Endothelial cell of umbilical vein (primary cell): Measurements from ENCODE around the gene CEP63. TPM values are rescaled to one million over a fixed set of nuclear protein-coding genes. Genes with fewer than 3 reads are reported as not detected.

Source experiments
- BruUV-seq: library from RNA; stranded (reverse); fragments of 400-500 nt; replicated peaks from 2 replicates; lab custom pipeline; 2021; lab: Mats Ljungman, UMichigan
- CTCF ChIA-PET: fragments of 300-600, 350-600 bp; sonication (Branson Sonifier 250); formaldehyde crosslinking; loops from one replicate; lab custom pipeline; 2021; ENCODE audit warnings: antibody characterized with exemption, inconsistent platforms; lab: Charles Lee
- POLR2A ChIA-PET: fragments of 300-600, 350-600 bp; sonication (Branson Sonifier 250); formaldehyde crosslinking; loops from one replicate; lab custom pipeline; 2021; ENCODE audit warnings: antibody characterized with exemption, inconsistent platforms; lab: Charles Lee
- DNase-seq: peaks from one replicate; pipeline ENCODE4 v3.0.0-alpha.2; 2011; ENCODE audit warnings: low read depth, low spot score
- FAIRE-seq: peaks from 2 replicates; lab custom pipeline; 2011; peaks lifted over from hg19 to GRCh38; lab: Jason Lieb, UNC
- H2AFZ ChIP-seq: 2 replicates; pipeline ENCODE4 v1.6.0; 2012; ENCODE audit warnings: low read depth, low read length, control low read depth, inconsistent platforms
- H3K27ac ChIP-seq: 2 replicates; pipeline ENCODE4 v1.5.1; 2011; ENCODE audit warnings: low read depth, mild to moderate bottlenecking, control low read depth, low read length, moderate library complexity; ENCODE audit not compliant: insufficient read depth
- H3K27me3 ChIP-seq, 2 experiments: 2 replicates each; pipeline versions ENCODE4 v1.6.0 to v1.6.1; 2011; ENCODE audit warnings: low read length in 2 of 2, mixed read lengths in 1 of 2; ENCODE audit not compliant: control insufficient read depth in 2 of 2, insufficient read depth in 2 of 2
- H3K36me3 ChIP-seq, 2 experiments: 2 replicates in 1 of 2; 3 replicates in 1 of 2; pipeline ENCODE4 v1.5.1; 2011; ENCODE audit warnings: low read length in 2 of 2, mild to moderate bottlenecking in 1 of 2, moderate library complexity in 1 of 2; ENCODE audit not compliant: control insufficient read depth in 2 of 2, insufficient read depth in 2 of 2; ENCODE audit errors: extremely low read depth in 1 of 2
- H3K4me1 ChIP-seq: 3 replicates; pipeline ENCODE4 v1.5.1; 2011; ENCODE audit warnings: mild to moderate bottlenecking, low read length; ENCODE audit not compliant: control insufficient read depth, insufficient read depth; ENCODE audit errors: extremely low read depth
- H3K4me2 ChIP-seq: 2 replicates; pipeline ENCODE4 v1.6.1; 2011; ENCODE audit warnings: low read length, control low read depth, mixed read lengths; ENCODE audit not compliant: insufficient read depth
- H3K4me3 ChIP-seq, 3 experiments: fragments of 200-600 bp in 1 of 3; sonication (generic), shearing (Covaris generic) in 1 of 3; replicated peaks in 1 of 3; 2 replicates each; pipeline ENCODE4 v1.5.1; 2011 to 2016; ENCODE audit warnings: control low read depth in 3 of 3, low read length in 3 of 3, mild to moderate bottlenecking in 2 of 3, inconsistent platforms in 1 of 3, low read depth in 1 of 3, moderate library complexity in 1 of 3; ENCODE audit not compliant: insufficient read depth in 1 of 3
- H3K79me2 ChIP-seq: 2 replicates; pipeline ENCODE4 v1.6.0; 2012; ENCODE audit warnings: low read length, inconsistent platforms; ENCODE audit not compliant: control insufficient read depth, insufficient read depth
- H3K9ac ChIP-seq: replicated peaks from 2 replicates; pipeline ENCODE3; 2011; ENCODE audit warnings: low read length, control low read depth; ENCODE audit not compliant: insufficient read depth; ENCODE audit errors: extremely low read depth
- H3K9me1 ChIP-seq: replicated peaks from 3 replicates; pipeline ENCODE4 v1.6.0; 2011; ENCODE audit warnings: mild to moderate bottlenecking, low read length; ENCODE audit not compliant: control insufficient read depth, insufficient read depth; ENCODE audit errors: extremely low read depth
- H3K9me3 ChIP-seq: replicated peaks from 2 replicates; pipeline ENCODE4 v1.5.1; 2012; ENCODE audit warnings: low read length, inconsistent platforms; ENCODE audit not compliant: control insufficient read depth, insufficient read depth
- H4K20me1 ChIP-seq: replicated peaks from 2 replicates; pipeline ENCODE3; 2011; ENCODE audit warnings: mild to moderate bottlenecking, low read length; ENCODE audit not compliant: control insufficient read depth, insufficient read depth; ENCODE audit errors: extremely low read depth
- CTCF ChIP-seq, 2 donors: IDR thresholded peaks; 1 replicate in 1 of 2; 2 replicates in 1 of 2; pipeline ENCODE4 v1.5.1; 2011; ENCODE audit warnings: low read length in 2 of 2, mild to moderate bottlenecking in 2 of 2, moderate library complexity in 2 of 2, control low read depth in 1 of 2, inconsistent platforms in 1 of 2, low read depth in 1 of 2; ENCODE audit not compliant: insufficient read depth in 1 of 2; ENCODE audit errors: extremely low read depth in 1 of 2
- EZH2 ChIP-seq: IDR thresholded peaks from 2 replicates; pipeline ENCODE4 v1.6.1; 2012; ENCODE audit warnings: borderline replicate concordance, low read depth, mild to moderate bottlenecking, moderate library complexity, low read length, inconsistent platforms; ENCODE audit not compliant: severe bottlenecking
- FOS ChIP-seq: IDR thresholded peaks from 2 replicates; pipeline ENCODE4 v1.6.1; 2011; ENCODE audit warnings: mild to moderate bottlenecking, low read length, moderate library complexity, borderline replicate concordance; ENCODE audit not compliant: insufficient read depth
- GATA2 ChIP-seq: IDR thresholded peaks from 2 replicates; pipeline ENCODE4 v1.7.0; 2011; ENCODE audit warnings: low read depth, mild to moderate bottlenecking, moderate library complexity, mixed read lengths, low read length; ENCODE audit not compliant: insufficient read length, insufficient read depth
- JUN ChIP-seq: IDR thresholded peaks from 2 replicates; pipeline ENCODE4 v1.6.1; 2011; ENCODE audit warnings: borderline replicate concordance, low read depth; ENCODE audit not compliant: insufficient read length, insufficient read depth
- MAX ChIP-seq: IDR thresholded peaks from 2 replicates; pipeline ENCODE4 v1.6.1; 2011; ENCODE audit not compliant: insufficient read depth, insufficient read length
- POLR2A ChIP-seq: IDR thresholded peaks from 2 replicates; pipeline ENCODE4 v1.6.1; 2012; ENCODE audit warnings: low read depth, mild to moderate bottlenecking, control low read depth, low read length
- POLR2AphosphoS5 ChIP-seq: IDR thresholded peaks from 2 replicates; pipeline ENCODE4 v1.6.1; 2012; ENCODE audit warnings: low read depth, mild to moderate bottlenecking, control low read depth, low read length, moderate library complexity; ENCODE audit not compliant: insufficient read depth
- dilution Hi-C: fragments of 300-500 bp; cut with MboI; formaldehyde crosslinking; loops from one replicate; pipeline ENCODE4 v1.15.0; 2019; ENCODE audit warnings: low sequenced_read_pairs; ENCODE audit not compliant: extremely low pct_ligation_motif_present
- intact Hi-C: fragments of 100-400 bp; cut with micrococcal nuclease; formaldehyde crosslinking; loops from one replicate; pipeline ENCODE4 v1.10.0; 2022
- polyA plus RNA-seq, 4 experiments: library from polyadenylated mRNA; depleted of rRNA in 3 of 4; stranded (reverse) in 3 of 4; unstranded in 1 of 4; fragments of >200 nt; gene quantifications; 2 replicates each; pipeline versions ENCODE4 v1.2.1 to v1.2.3, GENCODE V29; 2011 to 2012; ENCODE audit warnings: missing spikeins in 1 of 4
- total RNA-seq: library from RNA; stranded (reverse); gene quantifications from 2 replicates; pipeline ENCODE4 v1.2.3, GENCODE V29; 2021

CEP63 gene
- total and polyA plus RNA-seq, 2 donors (not counting 3 experiments of a cell fraction or from before 2014, with no cell fraction given): 5.7 to 29.4 TPM

GRCh38 chr3:134504132-134504531 lies 18.3 kb downstream of the CEP63 start:
- Histone ChIP-seq H3K9me3 (no peaks in the 10 kb centered on the region), H2AFZ (no peak overlapping the region), H3K4me1 (no peaks in the 10 kb centered on the region), H3K36me3 (peaks cover 0 to under 1% of the 10 kb centered on the region in 2 experiments), H3K9ac (no peak overlapping the region), H3K9me1 (no peaks in the 10 kb centered on the region), H3K4me3 (no peak overlapping the region), H3K4me2 (no peak overlapping the region), H3K27ac (no peak overlapping the region), H4K20me1 (no peaks in the 10 kb centered on the region), H3K79me2 (peaks cover 40% of the 10 kb centered on the region), H3K27me3 (no peaks in the 10 kb centered on the region)
- DNase-seq: no peak
- intact Hi-C loops: no loop called here
- TF ChIP-seq POLR2A: no peak
- TF ChIP-seq CTCF (IDR thresholded peaks at IDR 0.05; ENCODE audit: extremely low read depth in 1 of 2, insufficient read depth in 1 of 2, low read depth in 1 of 2, low read length in 2 of 2): no peak
- no peak for TF ChIP-seq POLR2AphosphoS5
- TF ChIP-seq GATA2: no peak
- no peak for TF ChIP-seq MAX
- no peak for TF ChIP-seq EZH2
- no peak for TF ChIP-seq FOS
- no peak for TF ChIP-seq JUN
- FAIRE-seq: no peak
- no TSS peak for BruUV-seq
- dilution Hi-C loops: no loop called here
- ChIA-PET CTCF (interaction anchor here (1.2 kb wide), 1 partner anchor 38 kb away, joined by 3 read pairs; no protein-coding TSS in a partner anchor), POLR2A (no interaction called here)
